Tibial artery (tissue), 4 donors: ENCODE measurements around the gene SOCS3.
"Not testable (repeated sequence)": the region's sequence is repeated elsewhere in the genome, so short reads cannot be mapped to it uniquely, and the experiment has no call there.

Source experiments
- DNase-seq, 2 donors: peaks; one replicate each; pipeline ENCODE4 v3.0.0-alpha.2; 2019
- H3K27ac ChIP-seq, 2 donors: fragments of 200-600 bp; sonication (generic) in 1 of 2; 1 replicate in 1 of 2; 2 replicates in 1 of 2; pipeline ENCODE4 v1.5.1; 2018 to 2019; ENCODE audit warnings: mild to moderate bottlenecking in 1 of 2
- H3K27me3 ChIP-seq, 2 donors: fragments of 200-600 bp; sonication (generic) in 1 of 2; one replicate each; pipeline versions ENCODE4 v1.5.1 to v1.6.0; 2016 to 2019
- H3K36me3 ChIP-seq, 3 donors: fragments of 200-600 bp; sonication (generic) in 2 of 3; one replicate each; pipeline ENCODE4 v1.5.1; 2016 to 2019; ENCODE audit warnings: mild to moderate bottlenecking in 2 of 3
- H3K4me1 ChIP-seq, 4 donors: fragments of 200-600 bp; sonication (generic) in 2 of 4; 1 replicate in 3 of 4; 2 replicates in 1 of 4; pipeline ENCODE4 v1.5.1; 2016 to 2019
- H3K4me3 ChIP-seq, 2 donors: fragments of 200-600 bp; sonication (generic) in 1 of 2; 1 replicate in 1 of 2; 2 replicates in 1 of 2; pipeline ENCODE4 v1.5.1; 2018 to 2019; ENCODE audit warnings: mild to moderate bottlenecking in 2 of 2
- H3K9me3 ChIP-seq, 3 donors: fragments of 200-600 bp; sonication (generic) in 1 of 3; one replicate each; pipeline ENCODE4 v1.5.1; 2016 to 2019
- CTCF ChIP-seq, 2 experiments: fragments of 200-600 bp in 1 of 2; fragments of 450-650 bp in 1 of 2; IDR thresholded peaks; one replicate each; pipeline ENCODE4 v1.5.1; 2017 to 2019; ENCODE audit warnings: antibody characterized with exemption in 2 of 2, mild to moderate bottlenecking in 1 of 2, moderate library complexity in 1 of 2
- intact Hi-C: fragments of 100-400 bp; cut with DNase I; formaldehyde crosslinking; loops from one replicate; pipeline ENCODE4 v1.15.0; 2023; ENCODE audit warnings: low total_unique reads

SOCS3 gene

GRCh38 chr17:78337244-78338109 is 22.4 kb downstream of the SOCS3 start:
- Histone ChIP-seq H3K4me1 (peaks cover 0 to 13% (median 10%) of the 10 kb centered on the region in 4 donors), H3K27ac (no peak overlapping the region)
- no peak for DNase-seq

GRCh38 chr17:78335209-78335608 is 24.7 kb downstream of the SOCS3 start:
- Histone ChIP-seq H3K9me3 (no peaks in the 10 kb centered on the region), H3K27ac (no peak overlapping the region), H3K4me3 (no peak overlapping the region), H3K36me3 (no peaks in the 10 kb centered on the region), H3K4me1 (no peaks in the 10 kb centered on the region), H3K27me3 (no peaks in the 10 kb centered on the region)
- no peak for DNase-seq
- intact Hi-C loops = no loop called here
- TF ChIP-seq CTCF (IDR thresholded peaks at IDR 0.05) = no peak

More at GRCh38 chr17:78337244-78338109, 22.4 kb downstream of the SOCS3 start:
- Histone ChIP-seq H3K27me3 (no peaks in the 10 kb centered on the region), H3K9me3 (no peaks in the 10 kb centered on the region), H3K4me3 (no peak overlapping the region), H3K36me3 (no peaks in the 10 kb centered on the region)
- no peak for TF ChIP-seq CTCF (IDR thresholded peaks at IDR 0.05)
- intact Hi-C loops = no loop called here

GRCh38 chr17:78332991-78333390 is 26.9 kb downstream of the SOCS3 start:
- no peak overlapping the region for H3K4me3 ChIP-seq
- DNase-seq = no peak
- no peaks in the 10 kb centered on the region for H3K9me3 ChIP-seq
- H3K27me3 ChIP-seq = no peaks in the 10 kb centered on the region
- intact Hi-C loops = no loop called here
- no peak for TF ChIP-seq CTCF (IDR thresholded peaks at IDR 0.05)
- H3K36me3 ChIP-seq = no peaks in the 10 kb centered on the region
- H3K4me1 ChIP-seq = peaks cover 0 to 7% (median 0%) of the 10 kb centered on the region in 4 donors
- no peak overlapping the region for H3K27ac ChIP-seq

- intact Hi-C loops, H3K27me3 ChIP-seq, H3K27ac ChIP-seq, H3K36me3 ChIP-seq, H3K4me1 ChIP-seq, H3K9me3 ChIP-seq, H3K4me3 ChIP-seq, DNase-seq: not testable (repeated sequence)
Measured at GRCh38 chr17:78331355-78331754, 28.5 kb downstream of the SOCS3 start.

- H3K36me3 ChIP-seq = no peaks in the 10 kb centered on the region
- no peak overlapping the region for H3K4me3 ChIP-seq
- H3K4me1 ChIP-seq = peaks cover 0 to 9% (median 0%) of the 10 kb centered on the region in 4 donors
- no peak overlapping the region for H3K27ac ChIP-seq
- no peaks in the 10 kb centered on the region for H3K27me3 ChIP-seq
- TF ChIP-seq CTCF (IDR thresholded peaks at IDR 0.05) = no peak
- intact Hi-C loops = no loop called here
- no peaks in the 10 kb centered on the region for H3K9me3 ChIP-seq
- no peak for DNase-seq
Measured at GRCh38 chr17:78330570-78331224, 29.2 kb downstream of the SOCS3 start.
